MM.1S (cell line): Measurements from ENCODE around the gene UBN2.

Experiments
- DNase-seq: peaks from one replicate; pipeline ENCODE4 v3.0.0-alpha.2; 2015
- H2AFZ ChIP-seq: fragments of 300-600 bp; sonication (generic); 2 replicates; pipeline ENCODE4 v1.6.0; 2016; ENCODE audit warnings: antibody characterized with exemption, low read length
- H3F3A ChIP-seq: fragments of 300-600 bp; sonication (generic); 2 replicates; pipeline ENCODE4 v1.6.1; 2016; ENCODE audit warnings: mild to moderate bottlenecking, antibody characterized with exemption, low read length, moderate library complexity, mixed read lengths; ENCODE audit not compliant: insufficient read depth
- H3K27ac ChIP-seq: fragments of 300-600 bp; sonication (generic); 2 replicates; pipeline ENCODE4 v1.5.1; 2016; ENCODE audit warnings: mild to moderate bottlenecking, low read length
- H3K27me3 ChIP-seq: fragments of 300-600 bp; sonication (generic); replicated peaks from 2 replicates; pipeline ENCODE4 v1.6.0; 2016; ENCODE audit warnings: low read length; ENCODE audit not compliant: insufficient read depth
- H3K36me3 ChIP-seq: fragments of 300-600 bp; sonication (generic); replicated peaks from 2 replicates; pipeline ENCODE4 v1.6.1; 2016; ENCODE audit warnings: mild to moderate bottlenecking, low read length, mixed read lengths; ENCODE audit not compliant: insufficient read depth
- H3K4me1 ChIP-seq: fragments of 300-600 bp; sonication (generic); 2 replicates; pipeline ENCODE4 v1.6.1; 2016; ENCODE audit warnings: low read length, mixed read lengths
- H3K4me2 ChIP-seq: fragments of 300-600 bp; sonication (generic); 2 replicates; pipeline ENCODE4 v1.6.0; 2016; ENCODE audit warnings: low read depth, low read length
- H3K4me3 ChIP-seq: fragments of 300-600 bp; sonication (generic); 2 replicates; pipeline ENCODE4 v1.5.1; 2016; ENCODE audit warnings: low read length, mixed read lengths
- H3K79me2 ChIP-seq: fragments of 300-600 bp; sonication (generic); 2 replicates; pipeline ENCODE4 v1.6.1; 2016; ENCODE audit warnings: mixed run types, low read length, mixed read lengths
- H3K9ac ChIP-seq: fragments of 300-600 bp; sonication (generic); 2 replicates; pipeline ENCODE4 v1.6.1; 2016; ENCODE audit warnings: low read length, mixed read lengths
- H3K9me2 ChIP-seq: fragments of 300-600 bp; sonication (generic); replicated peaks from 2 replicates; pipeline ENCODE4 v1.6.1; 2016; ENCODE audit warnings: mild to moderate bottlenecking, low read length, mixed read lengths; ENCODE audit not compliant: insufficient read depth
- H3K9me3 ChIP-seq: fragments of 300-600 bp; sonication (generic); replicated peaks from 2 replicates; pipeline ENCODE4 v1.6.1; 2016; ENCODE audit warnings: mild to moderate bottlenecking, low read length, mixed read lengths; ENCODE audit not compliant: insufficient read depth
- H4K20me1 ChIP-seq: fragments of 300-600 bp; sonication (generic); 2 replicates; pipeline ENCODE4 v1.6.1; 2016; ENCODE audit warnings: mild to moderate bottlenecking, low read length, moderate library complexity, mixed read lengths; ENCODE audit not compliant: insufficient read depth
- EZH2 ChIP-seq: fragments of 300-600 bp; sonication (generic); optimal IDR thresholded peaks from 2 replicates; pipeline ENCODE3; 2017; ENCODE audit warnings: low read depth, mild to moderate bottlenecking, antibody characterized with exemption, low read length, mixed read lengths
- EZH2phosphoT487 ChIP-seq: fragments of 300-600 bp; sonication (generic); IDR thresholded peaks from 2 replicates; pipeline ENCODE4 v1.6.1; 2018; ENCODE audit warnings: antibody characterized with exemption, low read length
- TF ChIP-seq, protein P1 (sequence below): fragments of 300-600 bp; sonication (generic); IDR thresholded peaks from 2 replicates; pipeline ENCODE4 v1.5.1; 2016; ENCODE audit warnings: antibody characterized with exemption, low read length, mixed read lengths

Gene UBN2

DNA sequence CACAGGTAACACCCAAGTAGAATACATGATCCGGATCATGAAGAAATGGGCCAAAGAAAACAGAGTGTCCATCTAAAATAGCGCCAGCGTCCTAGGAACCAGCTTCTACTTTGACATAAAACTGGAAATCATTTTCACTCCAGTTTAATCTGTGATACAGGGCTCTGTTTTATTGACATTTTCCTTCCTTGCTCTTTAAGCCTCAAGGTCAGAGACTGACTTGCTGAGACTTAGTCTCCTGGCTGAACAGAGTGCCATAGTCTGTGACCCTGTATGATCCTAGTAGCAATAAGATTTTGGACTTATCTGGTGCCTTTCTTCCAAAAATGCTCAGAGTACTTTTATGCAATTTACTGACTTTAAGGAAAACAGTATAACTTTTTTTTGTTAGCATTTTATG, 41.7 kb upstream of the UBN2 start:
- H3K4me1 ChIP-seq = no peaks in the 10 kb centered on the region
- no peaks in the 10 kb centered on the region for H3F3A ChIP-seq
- no peaks in the 10 kb centered on the region for H3K9me3 ChIP-seq
- H2AFZ ChIP-seq = no peak overlapping the region
- H3K9ac ChIP-seq = no peak overlapping the region
- no peak overlapping the region for H3K4me3 ChIP-seq
- H3K4me2 ChIP-seq = no peak overlapping the region
- no peaks in the 10 kb centered on the region for H3K79me2 ChIP-seq
- H3K36me3 ChIP-seq = no peaks in the 10 kb centered on the region
- H4K20me1 ChIP-seq = no peaks in the 10 kb centered on the region
- H3K9me2 ChIP-seq = no peaks in the 10 kb centered on the region
- H3K27me3 ChIP-seq = no peaks in the 10 kb centered on the region
- no peak for TF ChIP-seq EZH2phosphoT487
- TF ChIP-seq, protein P1, sequence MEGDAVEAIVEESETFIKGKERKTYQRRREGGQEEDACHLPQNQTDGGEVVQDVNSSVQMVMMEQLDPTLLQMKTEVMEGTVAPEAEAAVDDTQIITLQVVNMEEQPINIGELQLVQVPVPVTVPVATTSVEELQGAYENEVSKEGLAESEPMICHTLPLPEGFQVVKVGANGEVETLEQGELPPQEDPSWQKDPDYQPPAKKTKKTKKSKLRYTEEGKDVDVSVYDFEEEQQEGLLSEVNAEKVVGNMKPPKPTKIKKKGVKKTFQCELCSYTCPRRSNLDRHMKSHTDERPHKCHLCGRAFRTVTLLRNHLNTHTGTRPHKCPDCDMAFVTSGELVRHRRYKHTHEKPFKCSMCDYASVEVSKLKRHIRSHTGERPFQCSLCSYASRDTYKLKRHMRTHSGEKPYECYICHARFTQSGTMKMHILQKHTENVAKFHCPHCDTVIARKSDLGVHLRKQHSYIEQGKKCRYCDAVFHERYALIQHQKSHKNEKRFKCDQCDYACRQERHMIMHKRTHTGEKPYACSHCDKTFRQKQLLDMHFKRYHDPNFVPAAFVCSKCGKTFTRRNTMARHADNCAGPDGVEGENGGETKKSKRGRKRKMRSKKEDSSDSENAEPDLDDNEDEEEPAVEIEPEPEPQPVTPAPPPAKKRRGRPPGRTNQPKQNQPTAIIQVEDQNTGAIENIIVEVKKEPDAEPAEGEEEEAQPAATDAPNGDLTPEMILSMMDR = no peak
- TF ChIP-seq EZH2 = no peak
- H3K27ac ChIP-seq = no peak overlapping the region
- no peak for DNase-seq

DNA sequence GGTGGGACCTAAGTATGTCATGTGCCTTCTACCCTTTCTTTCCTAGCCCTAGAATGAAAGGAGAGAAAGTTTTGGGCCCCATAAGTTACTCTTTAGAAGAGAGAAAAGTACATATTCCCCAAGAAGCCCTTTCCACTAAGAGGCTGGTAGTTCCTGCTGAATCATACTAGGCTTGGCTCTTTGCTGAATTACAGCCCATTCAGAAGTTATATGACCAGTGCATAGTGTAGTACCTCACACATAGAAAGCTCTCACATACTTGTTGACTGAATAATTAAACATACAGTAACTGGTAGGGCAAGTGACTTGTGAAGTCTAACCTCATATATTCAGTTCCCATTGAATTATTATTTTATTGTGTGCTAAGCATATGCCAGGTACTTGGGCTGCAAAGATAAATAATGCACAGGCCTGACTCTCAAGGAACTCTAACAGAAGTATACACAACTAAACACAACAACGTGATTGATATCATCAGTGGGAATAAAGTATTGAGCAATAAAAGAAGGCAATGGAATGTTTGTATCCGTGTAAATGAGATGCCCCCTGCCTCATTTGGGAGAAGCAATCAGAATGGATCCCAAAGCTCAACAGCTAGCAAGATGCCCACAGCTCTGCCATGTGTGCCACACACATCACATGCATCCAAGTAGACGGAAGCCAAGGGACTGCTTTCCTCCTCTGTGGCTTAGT, 38.9 kb upstream of the UBN2 start:
- no peaks in the 10 kb centered on the region for H3K79me2 ChIP-seq

DNA sequence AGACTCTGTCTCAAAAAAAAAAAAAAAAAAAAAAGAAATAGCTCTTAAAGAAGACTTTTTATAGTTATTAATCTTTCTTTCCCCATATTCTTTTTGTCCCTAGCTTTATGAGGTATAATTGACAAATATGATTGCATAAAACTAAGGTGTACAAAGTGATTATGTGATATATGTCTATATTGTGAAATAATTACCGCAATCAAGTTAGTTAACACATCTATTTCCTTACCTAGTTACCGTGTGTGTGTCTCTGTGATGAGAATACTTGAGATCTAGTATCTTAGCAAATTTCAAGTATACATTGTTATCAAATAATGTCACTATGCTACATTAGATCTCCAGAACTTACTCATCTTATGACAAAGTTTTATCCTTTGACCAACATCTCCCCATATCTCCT, 30.7 kb upstream of the UBN2 start:
- no peaks in the 10 kb centered on the region for H3K36me3 ChIP-seq
- H4K20me1 ChIP-seq = no peaks in the 10 kb centered on the region
- DNase-seq = no peak
- H3K4me3 ChIP-seq = no peak overlapping the region
- H3K4me2 ChIP-seq = no peak overlapping the region
- no peaks in the 10 kb centered on the region for H3K4me1 ChIP-seq
- H3K9ac ChIP-seq = no peak overlapping the region
- no peaks in the 10 kb centered on the region for H3F3A ChIP-seq
- H2AFZ ChIP-seq = no peak overlapping the region
- TF ChIP-seq EZH2phosphoT487 = no peak
- no peak for TF ChIP-seq EZH2
- TF ChIP-seq, protein P1 = no peak
- no peaks in the 10 kb centered on the region for H3K9me3 ChIP-seq
- H3K27ac ChIP-seq = no peak overlapping the region
- no peaks in the 10 kb centered on the region for H3K79me2 ChIP-seq
- H3K9me2 ChIP-seq = no peaks in the 10 kb centered on the region; the same call in 1 of the 2 replicates
- no peaks in the 10 kb centered on the region for H3K27me3 ChIP-seq

More for the DNA sequence above, 38.9 kb upstream of the UBN2 start:
- no peak overlapping the region for H3K27ac ChIP-seq
- H2AFZ ChIP-seq = no peak overlapping the region
- TF ChIP-seq EZH2phosphoT487 = no peak
- TF ChIP-seq, protein P1 = no peak
- TF ChIP-seq EZH2 = no peak
- H3K27me3 ChIP-seq = no peaks in the 10 kb centered on the region
- H3K9me3 ChIP-seq = no peaks in the 10 kb centered on the region
- DNase-seq = no peak
- H3K9ac ChIP-seq = no peak overlapping the region
- H3K9me2 ChIP-seq = no peaks in the 10 kb centered on the region; the same call in 1 of the 2 replicates
- H3K4me2 ChIP-seq = no peak overlapping the region
- no peak overlapping the region for H3K4me3 ChIP-seq
- H3K4me1 ChIP-seq = no peaks in the 10 kb centered on the region
- no peaks in the 10 kb centered on the region for H4K20me1 ChIP-seq
- H3F3A ChIP-seq = no peaks in the 10 kb centered on the region
- no peaks in the 10 kb centered on the region for H3K36me3 ChIP-seq
